GM19324 (cell line): ENCODE measurements around the gene SIGLEC12.
"Not testable (repeated sequence)": the region's sequence is repeated elsewhere in the genome, so short reads cannot be mapped to it uniquely, and the experiment has no call there.

ENCODE experiments used
- ATAC-seq: cut with Tn5 transposase; IDR thresholded peaks from one replicate; pipeline ENCODE4 v1.9.1; 2021; ENCODE audit warnings: mild to moderate bottlenecking, moderate library complexity; ENCODE audit not compliant: unreplicated experiment, low FRiP score

The SIGLEC12 gene

GRCh38 chr19:51524666-51525264, 23.2 kb upstream of the SIGLEC12 start:
- no peak for ATAC-seq

- no peak for ATAC-seq
Measured at GRCh38 chr19:51521781-51522180, 20.2 kb upstream of the SIGLEC12 start.

GRCh38 chr19:51521357-51521756, 19.8 kb upstream of the SIGLEC12 start:
- ATAC-seq = no peak

GRCh38 chr19:51520728-51521127, 19.1 kb upstream of the SIGLEC12 start:
- no peak for ATAC-seq

GRCh38 chr19:51514866-51515481, 13.4 kb upstream of the SIGLEC12 start:
- ATAC-seq = no peak

GRCh38 chr19:51513968-51514367, 12.4 kb upstream of the SIGLEC12 start:
- ATAC-seq = no peak

GRCh38 chr19:51511353-51511752, 9.8 kb upstream of the SIGLEC12 start:
- ATAC-seq = no peak

GRCh38 chr19:51509823-51510660, 8.4 kb upstream of the SIGLEC12 start:
- no peak for ATAC-seq

GRCh38 chr19:51508059-51508733, 6.6 kb upstream of the SIGLEC12 start:
- no peak for ATAC-seq

GRCh38 chr19:51507640-51508058, 6.0 kb upstream of the SIGLEC12 start:
- no peak for ATAC-seq

- no peak for ATAC-seq
Measured at GRCh38 chr19:51507192-51507591, 5.6 kb upstream of the SIGLEC12 start.

- ATAC-seq = no peak
Measured at GRCh38 chr19:51505904-51506303, 4.3 kb upstream of the SIGLEC12 start.

- ATAC-seq = no peak
Measured at GRCh38 chr19:51503896-51504295, 2.3 kb upstream of the SIGLEC12 start.

GRCh38 chr19:51503286-51503817, 1.8 kb upstream of the SIGLEC12 start:
- ATAC-seq = no peak

GRCh38 chr19:51500931-51501330, 669 bp downstream of the SIGLEC12 start:
- ATAC-seq = not testable (repeated sequence)

GRCh38 chr19:51497666-51498065, 3.9 kb downstream of the SIGLEC12 start:
- ATAC-seq = no peak

- ATAC-seq = no peak
Measured at GRCh38 chr19:51493776-51494175, 7.8 kb downstream of the SIGLEC12 start.

- ATAC-seq = no peak
Measured at GRCh38 chr19:51491586-51491985, 10.0 kb downstream of the SIGLEC12 start.

GRCh38 chr19:51490676-51491075, 10.9 kb downstream of the SIGLEC12 start:
- no peak for ATAC-seq

GRCh38 chr19:51489113-51489512, 12.5 kb downstream of the SIGLEC12 start:
- ATAC-seq = no peak

GRCh38 chr19:51488491-51488890, 13.1 kb downstream of the SIGLEC12 start:
- no peak for ATAC-seq
